GM23338 (cell line): ENCODE data around the gene NDOR1.

Experiments used
- CREB1 ChIP-seq: fragments of 250-450 bp; sonication (Bioruptor Pico); IDR thresholded peaks from 2 replicates; pipeline ENCODE4 v1.5.0; 2020; ENCODE audit warnings: low read depth, mild to moderate bottlenecking, moderate library complexity
- EZH2 ChIP-seq: fragments of 200-600 bp; sonication (generic); IDR thresholded peaks from one replicate; pipeline ENCODE4 v1.8.0; 2017; ENCODE audit warnings: antibody characterized with exemption, mild to moderate bottlenecking, low read depth; ENCODE audit not compliant: unreplicated experiment
- EZH2phosphoT487 ChIP-seq: fragments of 200-600 bp; sonication (generic); IDR thresholded peaks from one replicate; pipeline ENCODE4 v1.8.1; 2018; ENCODE audit warnings: antibody characterized with exemption; ENCODE audit not compliant: unreplicated experiment
- JUNB ChIP-seq: IDR thresholded peaks from one replicate; pipeline ENCODE4 v1.6.1; 2016; ENCODE audit warnings: antibody characterized with exemption; ENCODE audit not compliant: unreplicated experiment
- POLR2AphosphoS5 ChIP-seq: IDR thresholded peaks from 2 replicates; pipeline ENCODE4 v1.6.1; 2016; ENCODE audit warnings: antibody characterized with exemption, low read depth
- TF ChIP-seq, protein P1 (sequence below), 2 experiments: fragments of 200-600 bp in 1 of 2; sonication (generic) in 1 of 2; conservative IDR thresholded peaks; 2 replicates each; pipeline versions ENCODE4 v1.5.1 to v1.6.1; 2016 to 2017; ENCODE audit warnings: antibody characterized with exemption in 2 of 2, low read depth in 2 of 2, mild to moderate bottlenecking in 2 of 2, moderate library complexity in 1 of 2
- TF ChIP-seq, protein P2 (sequence below): IDR thresholded peaks from one replicate; pipeline ENCODE4 v1.6.1; 2018; ENCODE audit warnings: antibody characterized with exemption; ENCODE audit not compliant: unreplicated experiment

DNA sequence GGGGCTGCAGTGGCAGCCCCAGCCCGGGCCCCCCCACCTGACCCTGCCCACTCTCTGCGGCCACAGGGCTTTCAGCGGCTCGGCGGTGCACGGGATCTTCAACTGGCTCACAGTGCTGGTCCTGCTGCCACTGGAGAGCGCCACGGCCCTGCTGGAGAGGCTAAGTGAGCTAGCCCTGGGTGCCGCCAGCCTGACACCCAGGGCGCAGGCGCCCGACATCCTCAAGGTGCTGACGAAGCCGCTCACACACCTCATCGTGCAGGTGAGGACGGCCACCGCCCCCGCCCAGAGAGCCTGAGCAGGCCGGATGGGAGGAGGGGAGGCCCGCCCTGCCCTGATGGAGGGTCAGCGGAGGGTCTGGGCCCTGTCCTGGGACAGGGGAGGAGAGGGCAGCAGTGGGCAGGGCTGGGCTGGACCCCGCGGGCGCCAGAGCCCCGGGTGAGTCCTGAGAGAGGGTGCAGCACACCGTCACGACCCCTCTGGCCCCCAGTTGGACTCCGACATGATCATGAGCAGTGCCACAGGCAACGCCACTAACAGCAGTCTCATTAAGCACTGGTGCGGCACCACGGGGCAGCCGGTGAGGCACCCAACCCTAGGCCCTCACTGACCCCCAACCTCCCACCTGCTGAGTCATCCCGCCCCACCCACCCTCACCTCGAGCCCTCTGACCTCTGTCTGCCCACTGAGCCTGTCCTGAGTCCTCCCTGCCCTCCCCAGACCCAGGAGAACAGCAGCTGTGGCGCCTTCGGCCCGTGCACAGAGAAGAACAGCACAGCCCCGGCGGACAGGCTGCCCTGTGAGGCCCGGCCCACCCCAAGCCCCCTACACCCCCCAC, 27.9 kb downstream of the NDOR1 start:
- TF ChIP-seq, protein P1, sequence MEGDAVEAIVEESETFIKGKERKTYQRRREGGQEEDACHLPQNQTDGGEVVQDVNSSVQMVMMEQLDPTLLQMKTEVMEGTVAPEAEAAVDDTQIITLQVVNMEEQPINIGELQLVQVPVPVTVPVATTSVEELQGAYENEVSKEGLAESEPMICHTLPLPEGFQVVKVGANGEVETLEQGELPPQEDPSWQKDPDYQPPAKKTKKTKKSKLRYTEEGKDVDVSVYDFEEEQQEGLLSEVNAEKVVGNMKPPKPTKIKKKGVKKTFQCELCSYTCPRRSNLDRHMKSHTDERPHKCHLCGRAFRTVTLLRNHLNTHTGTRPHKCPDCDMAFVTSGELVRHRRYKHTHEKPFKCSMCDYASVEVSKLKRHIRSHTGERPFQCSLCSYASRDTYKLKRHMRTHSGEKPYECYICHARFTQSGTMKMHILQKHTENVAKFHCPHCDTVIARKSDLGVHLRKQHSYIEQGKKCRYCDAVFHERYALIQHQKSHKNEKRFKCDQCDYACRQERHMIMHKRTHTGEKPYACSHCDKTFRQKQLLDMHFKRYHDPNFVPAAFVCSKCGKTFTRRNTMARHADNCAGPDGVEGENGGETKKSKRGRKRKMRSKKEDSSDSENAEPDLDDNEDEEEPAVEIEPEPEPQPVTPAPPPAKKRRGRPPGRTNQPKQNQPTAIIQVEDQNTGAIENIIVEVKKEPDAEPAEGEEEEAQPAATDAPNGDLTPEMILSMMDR (conservative IDR thresholded peaks at IDR 0.05; ENCODE audit: low read depth in 2 of 2): peak in 1 of 2 experiments; percentile 28; a peak in 2 of 4 replicates
- TF ChIP-seq CREB1 (no peak), POLR2AphosphoS5 (no peak), JUNB (no peak), EZH2 (no peak), EZH2phosphoT487 (no peak)
- TF ChIP-seq, protein P2, sequence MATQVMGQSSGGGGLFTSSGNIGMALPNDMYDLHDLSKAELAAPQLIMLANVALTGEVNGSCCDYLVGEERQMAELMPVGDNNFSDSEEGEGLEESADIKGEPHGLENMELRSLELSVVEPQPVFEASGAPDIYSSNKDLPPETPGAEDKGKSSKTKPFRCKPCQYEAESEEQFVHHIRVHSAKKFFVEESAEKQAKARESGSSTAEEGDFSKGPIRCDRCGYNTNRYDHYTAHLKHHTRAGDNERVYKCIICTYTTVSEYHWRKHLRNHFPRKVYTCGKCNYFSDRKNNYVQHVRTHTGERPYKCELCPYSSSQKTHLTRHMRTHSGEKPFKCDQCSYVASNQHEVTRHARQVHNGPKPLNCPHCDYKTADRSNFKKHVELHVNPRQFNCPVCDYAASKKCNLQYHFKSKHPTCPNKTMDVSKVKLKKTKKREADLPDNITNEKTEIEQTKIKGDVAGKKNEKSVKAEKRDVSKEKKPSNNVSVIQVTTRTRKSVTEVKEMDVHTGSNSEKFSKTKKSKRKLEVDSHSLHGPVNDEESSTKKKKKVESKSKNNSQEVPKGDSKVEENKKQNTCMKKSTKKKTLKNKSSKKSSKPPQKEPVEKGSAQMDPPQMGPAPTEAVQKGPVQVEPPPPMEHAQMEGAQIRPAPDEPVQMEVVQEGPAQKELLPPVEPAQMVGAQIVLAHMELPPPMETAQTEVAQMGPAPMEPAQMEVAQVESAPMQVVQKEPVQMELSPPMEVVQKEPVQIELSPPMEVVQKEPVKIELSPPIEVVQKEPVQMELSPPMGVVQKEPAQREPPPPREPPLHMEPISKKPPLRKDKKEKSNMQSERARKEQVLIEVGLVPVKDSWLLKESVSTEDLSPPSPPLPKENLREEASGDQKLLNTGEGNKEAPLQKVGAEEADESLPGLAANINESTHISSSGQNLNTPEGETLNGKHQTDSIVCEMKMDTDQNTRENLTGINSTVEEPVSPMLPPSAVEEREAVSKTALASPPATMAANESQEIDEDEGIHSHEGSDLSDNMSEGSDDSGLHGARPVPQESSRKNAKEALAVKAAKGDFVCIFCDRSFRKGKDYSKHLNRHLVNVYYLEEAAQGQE: no peak
